Liver (tissue), 9 donors: ENCODE results near the gene LMOD2. TPM values are rescaled to one million over a fixed set of nuclear protein-coding genes. Genes with fewer than 3 reads are reported as not detected.

Experiments used
- DNase-seq: peaks from one replicate; pipeline ENCODE4 v3.0.0-alpha.2; 2017; ENCODE audit warnings: low spot score
- H3K27ac ChIP-seq, 2 donors: one replicate each; pipeline ENCODE4 v1.7.0; 2013; ENCODE audit warnings: inconsistent platforms in 2 of 2, low read length in 2 of 2, control low read depth in 1 of 2, low read depth in 1 of 2, mild to moderate bottlenecking in 1 of 2
- H3K27me3 ChIP-seq, 4 donors: one replicate each; pipeline versions ENCODE4 v1.6.1 to v1.7.0; 2013; ENCODE audit warnings: low read length in 3 of 4, inconsistent platforms in 1 of 4, mild to moderate bottlenecking in 1 of 4, moderate library complexity in 1 of 4; ENCODE audit not compliant: control insufficient read depth in 4 of 4, insufficient read depth in 4 of 4
- H3K36me3 ChIP-seq, 4 donors: one replicate each; pipeline versions ENCODE4 v1.6.1 to v1.7.0; 2013; ENCODE audit warnings: low read length in 3 of 4, mild to moderate bottlenecking in 3 of 4, low read depth in 1 of 4, moderate library complexity in 1 of 4; ENCODE audit not compliant: control insufficient read depth in 4 of 4, insufficient read depth in 3 of 4
- H3K4me1 ChIP-seq, 4 donors: one replicate each; pipeline versions ENCODE4 v1.6.1 to v1.7.0; 2013; ENCODE audit warnings: low read length in 3 of 4, mild to moderate bottlenecking in 3 of 4, moderate library complexity in 1 of 4; ENCODE audit not compliant: control insufficient read depth in 4 of 4, insufficient read depth in 4 of 4
- H3K4me3 ChIP-seq, 3 donors: one replicate each; pipeline versions ENCODE4 v1.6.1 to v1.7.0; 2013; ENCODE audit warnings: low read length in 3 of 3, control low read depth in 1 of 3, low read depth in 1 of 3, mild to moderate bottlenecking in 1 of 3
- H3K9ac ChIP-seq, 2 donors: one replicate each; pipeline ENCODE4 v1.7.0; 2013; ENCODE audit warnings: low read length in 2 of 2, mild to moderate bottlenecking in 2 of 2, moderate library complexity in 2 of 2, control low read depth in 1 of 2, low read depth in 1 of 2
- H3K9me3 ChIP-seq, 4 donors: one replicate each; pipeline versions ENCODE4 v1.6.1 to v1.7.0; 2013; ENCODE audit warnings: low read length in 3 of 4; ENCODE audit not compliant: control insufficient read depth in 4 of 4
- ATF3 ChIP-seq: IDR thresholded peaks from 2 replicates; pipeline ENCODE4 v1.6.1; 2016; ENCODE audit warnings: antibody characterized with exemption
- CTCF ChIP-seq: fragments of 150-350 bp; IDR thresholded peaks from 2 replicates; pipeline ENCODE4 v1.5.1; 2017; ENCODE audit warnings: improper control_type of control experiment, low read depth, low read length; ENCODE audit not compliant: missing input control
- EGR1 ChIP-seq, 2 donors: IDR thresholded peaks; 2 replicates each; pipeline ENCODE4 v1.6.1; 2016 to 2018; ENCODE audit warnings: antibody characterized with exemption in 2 of 2, low read depth in 2 of 2
- FOXA1 ChIP-seq: IDR thresholded peaks from 2 replicates; pipeline ENCODE4 v1.6.1; 2016; ENCODE audit warnings: antibody characterized with exemption
- FOXA2 ChIP-seq: IDR thresholded peaks from 2 replicates; pipeline ENCODE4 v1.6.1; 2016; ENCODE audit warnings: antibody characterized with exemption
- GABPA ChIP-seq, 2 donors: IDR thresholded peaks in 1 of 2; conservative IDR thresholded peaks in 1 of 2; 2 replicates each; pipeline ENCODE4 v1.6.1; 2016; ENCODE audit warnings: antibody characterized with exemption in 2 of 2, mild to moderate bottlenecking in 1 of 2, moderate library complexity in 1 of 2
- HNF4A ChIP-seq, 2 donors: conservative IDR thresholded peaks; 2 replicates each; pipeline ENCODE4 v1.6.1; 2016; ENCODE audit warnings: antibody characterized with exemption in 2 of 2, mild to moderate bottlenecking in 2 of 2
- HNF4G ChIP-seq: IDR thresholded peaks from 2 replicates; pipeline ENCODE4 v1.6.1; 2016; ENCODE audit warnings: antibody characterized with exemption
- JUND ChIP-seq, 2 donors: IDR thresholded peaks; 2 replicates each; pipeline ENCODE4 v1.6.1; 2016; ENCODE audit warnings: antibody characterized with exemption in 2 of 2
- MAX ChIP-seq: IDR thresholded peaks from 2 replicates; pipeline ENCODE4 v1.6.1; 2016; ENCODE audit warnings: antibody characterized with exemption
- RAD21 ChIP-seq, 2 donors: IDR thresholded peaks; 2 replicates each; pipeline ENCODE4 v1.6.1; 2016; ENCODE audit warnings: antibody characterized with exemption in 2 of 2, mild to moderate bottlenecking in 2 of 2
- REST ChIP-seq: IDR thresholded peaks from 2 replicates; pipeline ENCODE4 v1.6.1; 2016; ENCODE audit warnings: antibody characterized with exemption, mild to moderate bottlenecking
- RXRA ChIP-seq, 2 donors: IDR thresholded peaks; 2 replicates each; pipeline ENCODE4 v1.6.1; 2017 to 2018; ENCODE audit warnings: antibody characterized with exemption in 2 of 2, mild to moderate bottlenecking in 1 of 2
- SP1 ChIP-seq: IDR thresholded peaks from 2 replicates; pipeline ENCODE4 v1.6.1; 2018; ENCODE audit warnings: antibody characterized with exemption, mild to moderate bottlenecking
- TAF1 ChIP-seq: conservative IDR thresholded peaks from 2 replicates; pipeline ENCODE4 v1.6.1; 2016; ENCODE audit warnings: antibody characterized with exemption, mild to moderate bottlenecking
- YY1 ChIP-seq: IDR thresholded peaks from 2 replicates; pipeline ENCODE4 v1.6.1; 2016; ENCODE audit warnings: antibody characterized with exemption, mild to moderate bottlenecking
- ZBTB33 ChIP-seq: IDR thresholded peaks from 2 replicates; pipeline ENCODE4 v1.6.1; 2016; ENCODE audit warnings: antibody characterized with exemption
- WGBS: extraction: QIAGEN DNeasy Blood & Tissue Kit; methylation state at CpG from one replicate; pipeline ENCODE4 v1.1.7; 2013; 5-methylcytosine and 5-hydroxymethylcytosine counted together
- polyA plus RNA-seq, 2 donors: library from polyadenylated mRNA; stranded (reverse) in 1 of 2; unstranded in 1 of 2; fragments of 200-250 nt in 1 of 2; fragments of >200 nt in 1 of 2; fragmentation: Nextera tagmentation in 1 of 2; extraction: Ambion mirVana in 1 of 2; gene quantifications; one replicate each; pipeline versions ENCODE4 v1.2.1 to v1.2.3, GENCODE V29; 2013 to 2015
- total RNA-seq, 2 donors: library from RNA; depleted of rRNA; stranded (reverse); fragments of >200 nt; gene quantifications; one replicate each; pipeline ENCODE4 v1.2.3, GENCODE V29; 2014
- donor health status: healthy.
- donor health status: healthy.
- donor health status: healthy.
- donor health status: healthy.
- donor health status: healthy.

Gene LMOD2
- total and polyA plus RNA-seq, 4 donors: not detected

GRCh38 chr7:123621707-123622106 lies 34.0 kb upstream of the LMOD2 start:
- Histone ChIP-seq H3K27ac (no peak overlapping the region), H3K9ac (no peak overlapping the region), H3K4me3 (no peak overlapping the region), H3K36me3 (no peaks in the 10 kb centered on the region), H3K9me3 (no peaks in the 10 kb centered on the region), H3K4me1 (peaks cover 0 to 5% (median 4%) of the 10 kb centered on the region in 4 donors), H3K27me3 (no peaks in the 10 kb centered on the region)
- 89% methylated on average over 4 of the region's 4 CpGs for WGBS
- DNase-seq: no peak
- TF ChIP-seq HNF4A (conservative IDR thresholded peaks at IDR 0.05) (no peak), ZBTB33 (no peak), REST (no peak), FOXA2 (no peak), HNF4G (no peak), YY1 (no peak), EGR1 (IDR thresholded peaks at IDR 0.05; ENCODE audit: low read depth in 2 of 2) (no peak), CTCF (no peak)

- no peaks in the 10 kb centered on the region for H3K36me3 ChIP-seq
- peaks cover 0 to 5% (median 4%) of the 10 kb centered on the region in 4 donors for H3K4me1 ChIP-seq
- no peak overlapping the region for H3K4me3 ChIP-seq
- H3K9ac ChIP-seq: no peak overlapping the region
- 56% methylated on average over 6 of the region's 6 CpGs for WGBS
- DNase-seq: no peak
- no peaks in the 10 kb centered on the region for H3K27me3 ChIP-seq
- H3K9me3 ChIP-seq: no peaks in the 10 kb centered on the region
- H3K27ac ChIP-seq: peak overlapping the region; percentile 39 to 88
- TF ChIP-seq FOXA2 (peak; percentile 91), RAD21 (IDR thresholded peaks at IDR 0.05) (peak; percentile 25 to 34), RXRA (IDR thresholded peaks at IDR 0.05) (peak; percentile 44 to 68), CTCF (no peak), ZBTB33 (peak; percentile 14), EGR1 (IDR thresholded peaks at IDR 0.05; ENCODE audit: low read depth in 2 of 2) (no peak), SP1 (peak; percentile 47), FOXA1 (peak; percentile 76), JUND (IDR thresholded peaks at IDR 0.05) (peak; percentile 91 to 95), MAX (peak; percentile 45), ATF3 (peak; percentile 57), YY1 (peak; percentile 61), TAF1 (no peak), GABPA (IDR thresholded peaks at IDR 0.05 in 1 of 2, conservative IDR thresholded peaks at IDR 0.05 in 1 of 2) (no peak)
Observed at GRCh38 chr7:123622660-123623386, 32.8 kb upstream of the LMOD2 start.
